PC-9 (cell line): ENCODE results near the gene SLC16A12.

Source experiments
- EZH2 ChIP-seq: fragments of 200-600 bp; sonication (generic); IDR thresholded peaks from 2 replicates; pipeline ENCODE4 v1.8.0; 2017; ENCODE audit warnings: antibody characterized with exemption, low read depth
- TF ChIP-seq, protein P1 (sequence below): fragments of 200-600 bp; sonication (generic); conservative IDR thresholded peaks from 2 replicates; pipeline ENCODE4 v1.6.1; 2017; ENCODE audit warnings: mixed run types, antibody characterized with exemption, mild to moderate bottlenecking, moderate library complexity

DNA sequence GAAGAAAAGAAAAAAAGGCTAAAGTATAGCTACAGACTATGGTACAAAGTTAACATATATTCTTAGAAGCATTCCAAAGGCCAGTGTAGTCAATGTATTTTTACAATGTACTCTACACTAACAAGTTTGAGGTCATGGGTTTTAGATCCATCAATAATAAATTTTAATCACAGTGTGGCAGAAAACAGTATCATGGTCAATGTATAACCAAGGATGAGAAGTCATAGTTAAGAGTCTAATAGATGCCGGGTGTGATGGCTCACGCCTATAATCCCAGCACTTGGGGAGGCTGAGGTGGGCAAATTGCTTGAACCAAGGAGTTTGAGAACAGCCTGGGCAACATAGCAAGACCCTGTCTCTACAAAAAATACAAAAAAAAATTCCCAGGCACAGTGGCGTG is 53.1 kb downstream of the SLC16A12 start:
- TF ChIP-seq, protein P1, sequence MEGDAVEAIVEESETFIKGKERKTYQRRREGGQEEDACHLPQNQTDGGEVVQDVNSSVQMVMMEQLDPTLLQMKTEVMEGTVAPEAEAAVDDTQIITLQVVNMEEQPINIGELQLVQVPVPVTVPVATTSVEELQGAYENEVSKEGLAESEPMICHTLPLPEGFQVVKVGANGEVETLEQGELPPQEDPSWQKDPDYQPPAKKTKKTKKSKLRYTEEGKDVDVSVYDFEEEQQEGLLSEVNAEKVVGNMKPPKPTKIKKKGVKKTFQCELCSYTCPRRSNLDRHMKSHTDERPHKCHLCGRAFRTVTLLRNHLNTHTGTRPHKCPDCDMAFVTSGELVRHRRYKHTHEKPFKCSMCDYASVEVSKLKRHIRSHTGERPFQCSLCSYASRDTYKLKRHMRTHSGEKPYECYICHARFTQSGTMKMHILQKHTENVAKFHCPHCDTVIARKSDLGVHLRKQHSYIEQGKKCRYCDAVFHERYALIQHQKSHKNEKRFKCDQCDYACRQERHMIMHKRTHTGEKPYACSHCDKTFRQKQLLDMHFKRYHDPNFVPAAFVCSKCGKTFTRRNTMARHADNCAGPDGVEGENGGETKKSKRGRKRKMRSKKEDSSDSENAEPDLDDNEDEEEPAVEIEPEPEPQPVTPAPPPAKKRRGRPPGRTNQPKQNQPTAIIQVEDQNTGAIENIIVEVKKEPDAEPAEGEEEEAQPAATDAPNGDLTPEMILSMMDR, result no peak
- TF ChIP-seq EZH2, result no peak
